ENCODE results near the gene SCFD2.

The SCFD2 gene

GRCh38 chr4:52912608-52913007, 453.3 kb downstream of the SCFD2 start:
- no peak for DNase-seq

- DNase-seq, result peak; percentile 76
Measured at GRCh38 chr4:52911684-52912294, 454.1 kb downstream of the SCFD2 start.

GRCh38 chr4:52910115-52910514, 455.7 kb downstream of the SCFD2 start:
- no peak for DNase-seq

GRCh38 chr4:52907510-52907909, 458.4 kb downstream of the SCFD2 start:
- DNase-seq, result no peak

- DNase-seq, result no peak
Measured at GRCh38 chr4:52904421-52904820, 461.4 kb downstream of the SCFD2 start.

GRCh38 chr4:52903273-52903672, 462.6 kb downstream of the SCFD2 start:
- no peak for DNase-seq

GRCh38 chr4:52894443-52894842, 471.4 kb downstream of the SCFD2 start:
- no peak for DNase-seq

- DNase-seq, result no peak
Measured at GRCh38 chr4:52892880-52893279, 473.0 kb downstream of the SCFD2 start.

- DNase-seq, result no peak
Measured at GRCh38 chr4:52891743-52892142, 474.1 kb downstream of the SCFD2 start.

GRCh38 chr4:52890521-52890791, 475.4 kb downstream of the SCFD2 start:
- no peak for DNase-seq

GRCh38 chr4:52889778-52890520, 475.9 kb downstream of the SCFD2 start:
- no peak for DNase-seq

- no peak for DNase-seq
Measured at GRCh38 chr4:52889354-52889753, 476.5 kb downstream of the SCFD2 start.

GRCh38 chr4:52884994-52885393, 480.9 kb downstream of the SCFD2 start:
- DNase-seq, result no peak

- DNase-seq, result no peak
Measured at GRCh38 chr4:52883707-52884669, 481.9 kb downstream of the SCFD2 start.

GRCh38 chr4:52883183-52883621, 482.7 kb downstream of the SCFD2 start:
- no peak for DNase-seq

- no peak for DNase-seq
Measured at GRCh38 chr4:52880994-52881393, 484.9 kb downstream of the SCFD2 start.

GRCh38 chr4:52879471-52879870, 486.4 kb downstream of the SCFD2 start:
- no peak for DNase-seq

- no peak for DNase-seq
Measured at GRCh38 chr4:52877694-52878093, 488.2 kb downstream of the SCFD2 start.

GRCh38 chr4:52877036-52877435, 488.8 kb downstream of the SCFD2 start:
- no peak for DNase-seq

GRCh38 chr4:52876069-52876468, 489.8 kb downstream of the SCFD2 start:
- DNase-seq, result no peak

- DNase-seq, result no peak
Measured at GRCh38 chr4:52874948-52875347, 490.9 kb downstream of the SCFD2 start.

- DNase-seq, result no peak
Measured at GRCh38 chr4:52873861-52874343, 492.0 kb downstream of the SCFD2 start.

GRCh38 chr4:52873191-52873590, 492.7 kb downstream of the SCFD2 start:
- no peak for DNase-seq

GRCh38 chr4:52870225-52870624, 495.6 kb downstream of the SCFD2 start:
- no peak for DNase-seq

Data from stimulated activated CD4-positive, alpha-beta T cell treated with anti-CD3 and anti-CD28 coated beads, Interleukin-2, amount 100 ng/mL, for 48 hours (primary cell).